ENCODE results near the gene EPHB1. TPM values are rescaled to one million over a fixed set of nuclear protein-coding genes. Genes with fewer than 3 reads are reported as not detected.

The EPHB1 gene
- total and polyA plus RNA-seq, 2 experiments from 2014 or later: 0.45 to 1.7 TPM

DNA sequence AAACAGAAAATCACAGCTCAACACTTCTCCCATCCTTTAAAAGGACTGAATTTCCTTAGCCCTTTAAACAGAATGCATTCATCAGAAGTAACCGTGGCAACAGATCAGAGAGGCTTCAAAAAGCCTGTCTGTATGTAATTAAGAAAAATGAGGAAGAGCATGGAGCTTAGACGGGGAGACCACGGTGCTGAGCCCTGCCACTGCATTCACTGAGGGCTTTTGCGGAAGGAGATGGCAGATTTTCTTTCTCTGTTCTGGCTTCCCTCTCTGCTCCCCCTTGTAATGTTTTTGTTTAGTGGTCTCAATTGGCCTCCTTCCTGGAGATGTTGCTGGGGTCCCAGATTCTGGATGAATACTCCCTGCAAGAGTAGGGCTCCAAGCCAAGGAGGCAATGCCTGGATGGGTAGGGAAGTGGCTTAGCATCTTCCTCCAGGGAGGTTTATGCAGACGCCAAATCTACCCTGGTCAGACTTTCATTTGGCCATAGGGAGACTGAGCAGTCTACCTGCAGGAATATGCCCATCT lies 332.9 kb downstream of the EPHB1 start:
- TF ChIP-seq, protein P1, sequence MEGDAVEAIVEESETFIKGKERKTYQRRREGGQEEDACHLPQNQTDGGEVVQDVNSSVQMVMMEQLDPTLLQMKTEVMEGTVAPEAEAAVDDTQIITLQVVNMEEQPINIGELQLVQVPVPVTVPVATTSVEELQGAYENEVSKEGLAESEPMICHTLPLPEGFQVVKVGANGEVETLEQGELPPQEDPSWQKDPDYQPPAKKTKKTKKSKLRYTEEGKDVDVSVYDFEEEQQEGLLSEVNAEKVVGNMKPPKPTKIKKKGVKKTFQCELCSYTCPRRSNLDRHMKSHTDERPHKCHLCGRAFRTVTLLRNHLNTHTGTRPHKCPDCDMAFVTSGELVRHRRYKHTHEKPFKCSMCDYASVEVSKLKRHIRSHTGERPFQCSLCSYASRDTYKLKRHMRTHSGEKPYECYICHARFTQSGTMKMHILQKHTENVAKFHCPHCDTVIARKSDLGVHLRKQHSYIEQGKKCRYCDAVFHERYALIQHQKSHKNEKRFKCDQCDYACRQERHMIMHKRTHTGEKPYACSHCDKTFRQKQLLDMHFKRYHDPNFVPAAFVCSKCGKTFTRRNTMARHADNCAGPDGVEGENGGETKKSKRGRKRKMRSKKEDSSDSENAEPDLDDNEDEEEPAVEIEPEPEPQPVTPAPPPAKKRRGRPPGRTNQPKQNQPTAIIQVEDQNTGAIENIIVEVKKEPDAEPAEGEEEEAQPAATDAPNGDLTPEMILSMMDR (IDR thresholded peaks at IDR 0.05; ENCODE audit: low read depth, low read length): no peak
- Histone ChIP-seq H3K4me3 (no peak overlapping the region), H3K36me3 (no peaks in the 10 kb centered on the region), H3K9me3 (ENCODE audit: low read depth) (no peaks in the 10 kb centered on the region), H3K4me1 (ENCODE audit: low read depth) (no peaks in the 10 kb centered on the region), H3K27ac (no peak overlapping the region), H3K27me3 (peaks cover 21% of the 10 kb centered on the region)
- DNase-seq (ENCODE audit: low read depth in 1 of 2, low spot score in 1 of 2): no peak

DNA sequence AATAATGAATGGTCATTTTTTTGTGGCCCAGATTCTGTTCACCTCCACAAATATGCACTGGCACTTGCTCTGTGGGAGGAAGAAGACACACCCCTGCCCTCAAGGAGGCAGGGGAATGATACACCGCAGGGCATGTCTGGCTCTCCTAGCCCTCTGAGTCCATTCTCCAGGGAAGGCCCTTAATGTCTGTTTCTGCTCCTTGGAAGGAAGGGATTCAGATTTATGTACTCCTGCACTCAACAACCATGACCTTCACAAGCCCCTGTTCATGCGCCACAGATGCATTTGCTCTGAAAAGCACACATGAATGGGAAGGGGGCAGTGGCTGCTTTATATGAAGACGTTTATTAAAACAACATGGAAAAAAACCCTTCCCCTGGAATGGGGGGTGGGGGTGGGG lies 333.8 kb downstream of the EPHB1 start:
- TF ChIP-seq, protein P1 (IDR thresholded peaks at IDR 0.05; ENCODE audit: low read depth, low read length): no peak
- H3K4me1 ChIP-seq (ENCODE audit: low read depth): no peaks in the 10 kb centered on the region
- no peak overlapping the region for H3K4me3 ChIP-seq
- no peaks in the 10 kb centered on the region for H3K36me3 ChIP-seq
- peaks cover 21% of the 10 kb centered on the region for H3K27me3 ChIP-seq
- H3K9me3 ChIP-seq (ENCODE audit: low read depth): no peaks in the 10 kb centered on the region
- no peak for DNase-seq (ENCODE audit: low read depth in 1 of 2, low spot score in 1 of 2)
- no peak overlapping the region for H3K27ac ChIP-seq

DNA sequence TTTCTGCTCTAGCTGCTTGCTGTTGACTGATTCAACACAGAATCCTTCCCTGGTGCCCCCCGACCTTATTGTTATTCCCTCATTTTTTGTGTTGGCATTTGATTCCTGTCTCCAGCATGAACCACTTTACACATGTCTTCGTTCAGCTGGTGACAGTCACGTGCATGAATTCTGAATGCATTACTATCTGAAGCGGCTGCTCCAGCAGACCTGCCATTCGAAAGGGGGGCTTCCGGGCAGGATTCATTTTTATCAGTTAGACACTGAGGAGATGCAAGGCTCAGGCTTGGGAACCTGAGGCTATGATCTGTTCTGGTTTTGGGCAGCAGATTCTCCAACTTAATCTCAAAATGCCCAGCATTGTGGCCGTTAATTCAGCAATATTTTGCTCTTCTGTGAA lies 336.2 kb downstream of the EPHB1 start:
- H3K27ac ChIP-seq: no peak overlapping the region

DNA sequence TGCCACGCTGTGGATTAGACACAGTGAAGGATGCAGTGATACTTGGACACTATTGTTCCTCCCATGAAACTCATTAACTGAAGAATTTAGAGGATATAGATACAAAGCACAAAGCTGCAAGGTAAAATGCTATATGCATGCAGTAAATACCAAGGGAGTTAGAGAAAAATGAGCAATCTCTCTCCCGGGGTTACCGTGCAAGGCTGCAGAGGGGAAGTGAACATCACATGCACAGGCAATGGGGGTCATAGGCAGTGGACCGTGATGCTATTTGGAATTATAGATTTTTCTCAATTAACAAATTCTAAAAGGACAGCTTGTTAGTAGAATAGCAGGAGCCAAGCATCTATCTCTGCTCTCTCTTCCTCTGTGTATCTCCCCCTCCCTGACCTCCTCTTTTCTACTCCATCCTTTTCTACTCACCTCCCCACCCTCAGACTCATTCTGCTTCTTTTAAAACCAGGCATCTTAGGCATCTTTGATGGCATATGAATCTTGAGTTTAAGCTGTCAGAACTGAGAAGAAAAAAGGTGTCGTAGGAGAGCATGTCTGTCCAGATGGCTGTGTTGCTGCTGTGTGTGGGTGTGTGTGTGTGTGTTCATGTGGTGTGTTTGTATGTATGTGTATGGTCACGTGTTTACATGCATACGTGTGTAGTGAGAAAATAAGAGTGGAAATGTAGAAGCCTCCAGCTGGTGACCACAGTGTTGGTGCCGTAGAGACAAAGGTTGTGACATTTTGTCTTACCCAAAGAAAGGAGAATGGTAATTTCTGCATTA lies 339.0 kb downstream of the EPHB1 start:
- Histone ChIP-seq H3K27me3 (peaks cover 21% of the 10 kb centered on the region), H3K4me3 (no peak overlapping the region), H3K9me3 (ENCODE audit: low read depth) (no peaks in the 10 kb centered on the region), H3K36me3 (no peaks in the 10 kb centered on the region), H3K4me1 (ENCODE audit: low read depth) (no peaks in the 10 kb centered on the region), H3K27ac (no peak overlapping the region)
- no peak for DNase-seq (ENCODE audit: low read depth in 1 of 2, low spot score in 1 of 2)
- TF ChIP-seq, protein P1 (IDR thresholded peaks at IDR 0.05; ENCODE audit: low read depth, low read length): no peak

More for the DNA sequence above, 336.2 kb downstream of the EPHB1 start:
- Histone ChIP-seq H3K4me3 (no peak overlapping the region), H3K4me1 (ENCODE audit: low read depth) (no peaks in the 10 kb centered on the region), H3K36me3 (no peaks in the 10 kb centered on the region), H3K27me3 (peaks cover 21% of the 10 kb centered on the region), H3K9me3 (ENCODE audit: low read depth) (no peaks in the 10 kb centered on the region)
- TF ChIP-seq, protein P1 (IDR thresholded peaks at IDR 0.05; ENCODE audit: low read depth, low read length): no peak
- no peak for DNase-seq (ENCODE audit: low read depth in 1 of 2, low spot score in 1 of 2)

DNA sequence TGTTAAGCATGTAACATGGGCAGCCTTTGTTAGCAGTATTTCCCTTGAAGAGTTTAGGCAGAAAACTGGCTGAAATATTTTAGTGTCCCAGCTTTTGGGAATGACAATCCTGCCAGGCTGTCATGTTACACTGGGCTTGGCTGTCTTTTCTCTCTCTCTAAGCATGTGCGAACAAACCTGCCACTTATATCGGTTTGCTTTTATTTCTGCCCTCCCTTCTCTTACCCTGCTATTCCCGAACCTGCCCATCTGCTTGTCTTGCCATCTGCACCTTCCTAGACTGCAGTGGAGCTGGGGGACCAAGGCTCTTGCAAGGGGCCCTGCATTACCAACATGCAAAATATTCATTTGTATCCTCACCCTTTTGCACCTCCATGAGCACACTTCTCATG lies 339.6 kb downstream of the EPHB1 start:
- no peaks in the 10 kb centered on the region for H3K4me1 ChIP-seq (ENCODE audit: low read depth)
- TF ChIP-seq, protein P1 (IDR thresholded peaks at IDR 0.05; ENCODE audit: low read depth, low read length): no peak
- H3K27ac ChIP-seq: no peak overlapping the region
- no peak overlapping the region for H3K4me3 ChIP-seq
- peaks cover 15% of the 10 kb centered on the region for H3K27me3 ChIP-seq
- DNase-seq (ENCODE audit: low read depth in 1 of 2, low spot score in 1 of 2): no peak
- H3K36me3 ChIP-seq: no peaks in the 10 kb centered on the region
- H3K9me3 ChIP-seq (ENCODE audit: low read depth): no peaks in the 10 kb centered on the region

Data from cardiac muscle cell (in vitro differentiated cells and primary cell).